T-cell (primary cell): ENCODE data around the gene TBCEL. TPM values are rescaled to one million over a fixed set of nuclear protein-coding genes. Genes with fewer than 3 reads are reported as not detected.

Experiments used
- ATAC-seq, 4 experiments: fragments of 200-7000 bp in 3 of 4; fragments of 150-1000 bp in 1 of 4; cut with Tn5 transposase; replicated peaks in 1 of 4; 1 replicate in 3 of 4; 2 replicates in 1 of 4; pipeline ENCODE4 v1.10.0; 2021; ENCODE audit warnings: moderate library complexity in 3 of 4, mild to moderate bottlenecking in 2 of 4, moderate number of reproducible peaks in 1 of 4
- CTCF ChIA-PET, 2 donors: fragments of 300-600 bp; sonication (Branson Sonifier 250); formaldehyde crosslinking; loops; one replicate each; lab custom pipeline; 2022; ENCODE audit warnings: antibody characterized with exemption in 2 of 2; lab: Charles Lee
- POLR2A ChIA-PET, 2 donors: fragments of 300-600 bp; sonication (Branson Sonifier 250); formaldehyde crosslinking; loops; one replicate each; lab custom pipeline; 2022; ENCODE audit warnings: antibody characterized with exemption in 2 of 2; lab: Charles Lee
- DNase-seq, 35 experiments: peaks; one replicate each; pipeline versions ENCODE4 v3.0.0 to v3.0.0-alpha.2; 2013 to 2023
- H3K27ac ChIP-seq: one replicate; pipeline ENCODE4 v1.5.1; 2013; ENCODE audit warnings: low read length
- H3K27me3 ChIP-seq, 2 experiments: replicated peaks in 1 of 2; 1 replicate in 1 of 2; 2 replicates in 1 of 2; pipeline versions ENCODE4 v1.6.1 to v1.7.0; 2013; ENCODE audit warnings: low read length in 1 of 2, mixed read lengths in 1 of 2; ENCODE audit not compliant: control insufficient read depth in 2 of 2, insufficient read depth in 2 of 2; ENCODE audit errors: extremely low read depth in 1 of 2
- H3K36me3 ChIP-seq, 2 donors: 1 replicate in 1 of 2; 2 replicates in 1 of 2; pipeline versions ENCODE4 v1.6.1 to v1.7.0; 2013; ENCODE audit warnings: low read length in 1 of 2; ENCODE audit not compliant: control insufficient read depth in 2 of 2, insufficient read depth in 1 of 2; ENCODE audit errors: extremely low read depth in 1 of 2
- H3K4me1 ChIP-seq, 2 experiments: 1 replicate in 1 of 2; 2 replicates in 1 of 2; pipeline versions ENCODE4 v1.6.1 to v1.7.0; 2013; ENCODE audit warnings: low read length in 2 of 2, mixed read lengths in 1 of 2; ENCODE audit not compliant: insufficient read depth in 2 of 2, control insufficient read depth in 1 of 2; ENCODE audit errors: extremely low read depth in 1 of 2
- H3K4me3 ChIP-seq, 2 donors: 1 replicate in 1 of 2; 2 replicates in 1 of 2; pipeline versions ENCODE4 v1.5.1 to v1.7.0; 2013; ENCODE audit warnings: mild to moderate bottlenecking in 2 of 2, low read length in 1 of 2, moderate library complexity in 1 of 2; ENCODE audit not compliant: control insufficient read depth in 1 of 2; ENCODE audit errors: extremely low read depth in 1 of 2
- H3K9me3 ChIP-seq: 2 replicates; pipeline ENCODE4 v1.7.0; 2013
- H3K27ac Mint-ChIP-seq, 2 donors: one replicate each; pipeline ENCODE4 v1.8.0; 2020 to 2021; ENCODE audit warnings: mild to moderate bottlenecking in 2 of 2, mixed read lengths in 2 of 2
- H3K27me3 Mint-ChIP-seq, 2 donors: one replicate each; pipeline ENCODE4 v1.8.0; 2021 to 2022; ENCODE audit warnings: mixed read lengths in 2 of 2
- H3K36me3 Mint-ChIP-seq: one replicate; pipeline ENCODE4 v1.8.0; 2021; ENCODE audit warnings: mixed read lengths
- H3K4me1 Mint-ChIP-seq, 3 donors: one replicate each; pipeline ENCODE4 v1.8.0; 2020 to 2022; ENCODE audit warnings: mixed read lengths in 3 of 3, mild to moderate bottlenecking in 1 of 3
- H3K4me3 Mint-ChIP-seq, 3 donors: one replicate each; pipeline ENCODE4 v1.8.0; 2020 to 2022; ENCODE audit warnings: mild to moderate bottlenecking in 3 of 3, mixed read lengths in 3 of 3, moderate library complexity in 3 of 3
- H3K9me3 Mint-ChIP-seq, 3 donors: one replicate each; pipeline ENCODE4 v1.8.0; 2020 to 2022; ENCODE audit warnings: mixed read lengths in 3 of 3
- WGBS: methylation state at CpG from one replicate; pipeline ENCODE4 v1.1.5; 2013; ENCODE audit warnings: missing lambda C conversion rate; ENCODE audit not compliant: insufficient coverage; 5-methylcytosine and 5-hydroxymethylcytosine counted together
- total RNA-seq, 35 experiments: library from RNA in 6 of 35; stranded (reverse) in 6 of 35; fragments of 120-200 nt in 1 of 35; gene quantifications; one replicate each; pipeline versions ENCODE4 v1.2.1 to v1.2.4 and lab custom pipeline; 2013 to 2026

The TBCEL gene
- total RNA-seq, 5 donors from 2014 or later (not counting 1 experiment from before 2014, with no cell fraction given), result 16.0 to 26.4 (median 19.0) TPM

DNA sequence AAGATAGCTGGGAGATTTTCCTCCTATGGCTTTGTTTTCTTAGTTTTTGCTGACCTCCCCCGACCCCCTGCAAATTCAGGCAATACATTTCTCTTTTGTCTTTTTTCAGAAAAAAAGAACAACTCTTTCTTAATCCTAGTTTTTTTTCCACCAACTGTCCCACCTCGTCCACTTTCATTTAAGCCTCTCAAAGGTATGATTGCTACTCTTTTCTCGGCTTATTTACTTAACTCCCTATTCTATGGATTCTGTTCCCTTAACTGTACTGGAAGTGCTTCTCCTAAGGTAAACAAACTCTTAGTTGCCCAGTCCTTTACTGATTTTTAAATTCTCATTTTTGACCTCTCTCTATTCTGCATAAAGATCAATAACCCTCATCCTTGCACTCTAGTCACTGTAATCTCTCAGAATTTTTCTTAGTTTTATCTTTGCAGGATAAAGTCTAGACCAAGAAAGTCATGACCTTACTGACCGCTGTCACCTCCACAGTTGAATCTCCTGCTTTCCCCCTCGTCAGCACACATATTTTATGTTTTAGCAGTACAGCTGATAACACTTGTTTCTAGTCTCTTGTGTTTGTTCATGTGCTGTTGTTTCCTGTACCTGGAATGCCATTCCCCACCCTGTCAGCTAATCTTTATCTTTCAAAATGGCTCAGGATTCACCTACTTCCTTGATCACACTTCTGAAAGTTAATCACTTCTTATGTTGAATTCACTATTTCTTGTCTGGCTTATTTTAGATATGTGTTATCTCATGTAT lies 14.9 kb downstream of the TBCEL start:
- Histone ChIP-seq H3K36me3 (no peaks in the 10 kb centered on the region), H3K27ac (no peak overlapping the region), H3K27me3 (no peaks in the 10 kb centered on the region), H3K4me3 (no peak overlapping the region), H3K4me1 (no peaks in the 10 kb centered on the region), H3K9me3 (no peaks in the 10 kb centered on the region)
- H3K4me3 Mint-ChIP-seq, result no peak overlapping the region
- peaks cover 12% of the 10 kb centered on the region for H3K36me3 Mint-ChIP-seq
- no peaks in the 10 kb centered on the region for H3K9me3 Mint-ChIP-seq
- ATAC-seq (no peak), DNase-seq (no peak)
- 93% methylated on average over 3 of the region's 5 CpGs for WGBS
- ChIA-PET CTCF (no interaction called here), POLR2A (interaction anchor here in 1 of 2 donors (0.7 to 0.9 kb wide), 2 partner anchors 14 to 49 kb away, joined by 3 read pairs; no protein-coding TSS in a partner anchor)
- H3K27me3 Mint-ChIP-seq, result no peaks in the 10 kb centered on the region
- H3K27ac Mint-ChIP-seq, result no peak overlapping the region
- H3K4me1 Mint-ChIP-seq, result peaks cover 20 to 30% (median 24%) of the 10 kb centered on the region in 3 donors

DNA sequence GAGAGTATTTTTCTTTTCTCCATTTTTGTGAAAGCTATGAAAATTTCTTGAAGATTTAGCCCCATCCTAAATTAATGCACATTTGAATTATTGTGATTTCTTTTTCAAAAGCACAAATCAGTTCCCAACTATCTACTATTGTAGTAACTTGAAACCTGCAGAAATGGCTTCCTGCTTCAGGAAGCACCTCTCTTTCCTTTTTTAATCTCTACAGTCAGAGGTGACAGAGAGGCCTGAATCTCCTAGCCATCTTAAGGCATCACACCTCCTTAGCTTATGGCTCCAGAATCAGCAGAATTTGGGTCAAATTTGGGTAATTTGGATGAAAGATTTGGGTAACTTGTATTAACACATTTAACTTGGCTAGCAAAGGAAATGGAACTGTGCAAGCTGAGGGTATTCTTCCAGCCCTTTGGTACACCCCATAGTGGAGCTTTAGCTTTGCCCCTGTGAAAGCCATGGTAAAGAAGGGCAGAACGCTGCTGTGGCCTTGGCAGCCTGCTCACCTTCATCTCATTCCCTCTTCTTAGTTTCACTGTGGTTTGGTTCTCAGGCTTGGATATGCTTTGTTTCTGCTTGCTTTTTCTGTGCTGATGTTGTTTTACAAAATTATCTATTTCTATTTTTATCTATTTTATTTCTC lies 16.2 kb downstream of the TBCEL start:
- Histone ChIP-seq H3K9me3 (no peaks in the 10 kb centered on the region), H3K4me1 (no peaks in the 10 kb centered on the region), H3K4me3 (no peak overlapping the region), H3K27ac (no peak overlapping the region), H3K27me3 (no peaks in the 10 kb centered on the region), H3K36me3 (no peaks in the 10 kb centered on the region)
- Mint-ChIP-seq H3K4me1 (peaks cover 20 to 34% (median 24%) of the 10 kb centered on the region in 3 donors), H3K36me3 (peaks cover 16% of the 10 kb centered on the region), H3K9me3 (no peaks in the 10 kb centered on the region), H3K4me3 (no peak overlapping the region), H3K27ac (no peak overlapping the region), H3K27me3 (no peaks in the 10 kb centered on the region)
- ChIA-PET POLR2A (no interaction called here), CTCF (no interaction called here)
- DNase-seq (no peak), ATAC-seq (no peak)
- no CpG with 5 or more reads among the region's 1 CpG for WGBS

DNA sequence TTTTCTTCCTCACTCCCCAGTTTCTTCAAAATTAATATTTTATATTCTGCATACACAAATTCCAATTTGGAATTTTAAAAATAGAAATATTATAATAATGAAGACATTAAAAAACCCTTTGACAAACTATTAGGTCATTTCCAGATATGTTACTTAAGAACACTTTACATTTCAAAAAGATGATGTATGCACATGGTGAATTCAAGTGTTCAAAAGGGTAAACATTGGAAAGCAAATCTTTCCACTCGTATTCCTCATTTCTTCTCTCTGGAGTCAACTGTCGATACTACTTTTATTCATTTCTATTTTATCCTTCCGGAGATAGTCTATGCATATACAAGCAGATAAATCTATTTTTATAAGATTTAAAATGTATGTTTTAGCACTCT lies 16.7 kb downstream of the TBCEL start:
- no peaks in the 10 kb centered on the region for H3K9me3 ChIP-seq
- ChIA-PET CTCF (no interaction called here), POLR2A (no interaction called here)
- DNase-seq (no peak), ATAC-seq (no peak)
- H3K4me3 Mint-ChIP-seq, result no peak overlapping the region
- peaks cover 17 to 33% (median 19%) of the 10 kb centered on the region in 3 donors for H3K4me1 Mint-ChIP-seq
- no CpG with 5 or more reads among the region's 3 CpGs for WGBS
- no peaks in the 10 kb centered on the region for H3K27me3 ChIP-seq
- H3K4me3 ChIP-seq, result no peak overlapping the region
- no peaks in the 10 kb centered on the region for H3K27me3 Mint-ChIP-seq
- no peaks in the 10 kb centered on the region for H3K36me3 ChIP-seq
- no peaks in the 10 kb centered on the region for H3K9me3 Mint-ChIP-seq
- no peaks in the 10 kb centered on the region for H3K4me1 ChIP-seq
- H3K27ac Mint-ChIP-seq, result no peak overlapping the region
- H3K36me3 Mint-ChIP-seq, result peaks cover 16% of the 10 kb centered on the region
- no peak overlapping the region for H3K27ac ChIP-seq

DNA sequence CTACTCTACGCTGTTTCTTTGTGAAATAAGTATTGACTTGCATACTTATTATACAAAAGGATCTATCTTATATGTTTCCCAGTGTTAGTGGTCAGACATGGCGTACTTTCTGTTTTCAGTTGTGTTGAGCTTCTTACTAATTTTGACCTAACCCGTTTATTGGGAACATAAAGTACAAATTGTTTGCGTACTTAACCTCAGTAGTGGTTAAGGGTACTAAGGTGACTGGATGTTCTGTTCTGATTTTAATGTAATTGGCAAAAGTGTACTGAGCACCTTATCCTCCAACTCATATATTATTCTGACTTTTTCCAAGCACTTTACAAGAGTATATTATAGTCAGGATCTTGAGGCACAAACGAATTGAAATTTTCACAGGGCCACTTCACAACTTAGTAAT lies 17.2 kb downstream of the TBCEL start:
- H3K27ac ChIP-seq, result no peak overlapping the region
- ChIA-PET POLR2A (no interaction called here), CTCF (no interaction called here)
- Mint-ChIP-seq H3K27ac (no peak overlapping the region), H3K36me3 (peaks cover 18% of the 10 kb centered on the region), H3K4me3 (no peak overlapping the region), H3K9me3 (no peaks in the 10 kb centered on the region), H3K27me3 (no peaks in the 10 kb centered on the region), H3K4me1 (peaks cover 12 to 28% (median 14%) of the 10 kb centered on the region in 3 donors)
- H3K27me3 ChIP-seq, result no peaks in the 10 kb centered on the region
- DNase-seq (no peak), ATAC-seq (no peak)
- no CpG with 5 or more reads among the region's 5 CpGs for WGBS
- no peak overlapping the region for H3K4me3 ChIP-seq
- no peaks in the 10 kb centered on the region for H3K9me3 ChIP-seq
- no peaks in the 10 kb centered on the region for H3K4me1 ChIP-seq
- H3K36me3 ChIP-seq, result no peaks in the 10 kb centered on the region

DNA sequence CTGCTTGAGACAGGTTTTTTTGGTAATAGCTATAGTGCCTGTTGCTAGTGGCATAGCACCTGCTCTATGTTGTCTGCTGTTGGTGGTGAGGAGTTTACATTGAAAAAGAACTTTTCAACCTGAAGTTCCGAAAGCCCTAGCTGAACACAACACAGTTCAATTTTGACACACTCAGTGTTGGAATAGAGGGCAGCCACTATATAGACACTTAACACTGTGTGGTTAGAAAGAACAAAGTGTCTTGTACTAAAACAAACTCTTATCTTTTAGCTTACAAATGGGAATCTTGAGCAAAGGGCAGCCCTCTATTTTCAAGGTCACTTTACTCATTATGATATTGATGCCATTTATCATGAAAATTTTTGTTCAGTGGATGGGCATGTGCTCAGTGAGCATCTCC lies 18.4 kb downstream of the TBCEL start:
- peaks cover 30% of the 10 kb centered on the region for H3K36me3 Mint-ChIP-seq
- H3K4me3 Mint-ChIP-seq, result no peak overlapping the region
- no peaks in the 10 kb centered on the region for H3K4me1 ChIP-seq
- ATAC-seq (no peak), DNase-seq (no peak)
- no CpG with 5 or more reads among the region's 1 CpG for WGBS
- peaks cover 7 to 18% (median 10%) of the 10 kb centered on the region in 3 donors for H3K4me1 Mint-ChIP-seq
- H3K9me3 Mint-ChIP-seq, result no peaks in the 10 kb centered on the region
- peaks cover 0 to 5% of the 10 kb centered on the region in 2 donors for H3K36me3 ChIP-seq
- no peaks in the 10 kb centered on the region for H3K27me3 ChIP-seq
- H3K9me3 ChIP-seq, result no peaks in the 10 kb centered on the region
- no peak overlapping the region for H3K27ac Mint-ChIP-seq
- no peak overlapping the region for H3K27ac ChIP-seq
- H3K4me3 ChIP-seq, result no peak overlapping the region
- ChIA-PET POLR2A (no interaction called here), CTCF (no interaction called here)
- no peaks in the 10 kb centered on the region for H3K27me3 Mint-ChIP-seq

DNA sequence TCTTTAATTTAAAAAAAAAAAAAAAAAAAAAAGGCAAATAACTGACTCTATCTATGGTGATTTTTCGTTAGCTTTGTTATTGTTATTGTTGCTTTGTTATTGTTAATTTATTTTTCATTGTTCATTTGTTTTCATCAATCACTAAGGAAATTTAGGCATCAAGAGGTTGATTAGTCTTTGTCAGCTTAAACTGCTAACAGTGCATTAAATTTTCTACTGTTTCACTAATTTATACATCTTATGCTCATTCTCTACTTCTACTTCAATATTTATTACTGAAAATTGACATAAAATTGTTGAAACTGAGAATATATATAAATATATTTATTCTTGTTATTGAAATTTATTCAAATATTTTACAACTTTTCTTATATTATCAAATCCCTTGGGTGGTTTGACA lies 24.0 kb downstream of the TBCEL start:
- Mint-ChIP-seq H3K4me3 (no peak overlapping the region), H3K36me3 (peaks cover 49% of the 10 kb centered on the region), H3K27ac (no peak overlapping the region), H3K27me3 (no peaks in the 10 kb centered on the region), H3K4me1 (peaks cover 0 to 6% (median 0%) of the 10 kb centered on the region in 3 donors), H3K9me3 (no peaks in the 10 kb centered on the region)
- Histone ChIP-seq H3K36me3 (peaks cover 0 to 16% of the 10 kb centered on the region in 2 donors), H3K4me1 (no peaks in the 10 kb centered on the region), H3K4me3 (no peak overlapping the region), H3K27me3 (no peaks in the 10 kb centered on the region), H3K27ac (no peak overlapping the region), H3K9me3 (no peaks in the 10 kb centered on the region)
- no CpG with 5 or more reads among the region's 1 CpG for WGBS
- DNase-seq (no peak), ATAC-seq (no peak)
- ChIA-PET CTCF (interaction anchor here in 1 of 2 donors (0.6 kb wide), 1 partner anchor 126 kb away, joined by 4 read pairs; no protein-coding TSS in a partner anchor), POLR2A (no interaction called here)
